ENCODE results near the gene TNFRSF25.

- TF ChIP-seq CTCF (IDR thresholded peaks at IDR 0.05) (no peak), GABPA (IDR thresholded peaks at IDR 0.05; ENCODE audit: low read depth) (no peak), IRF3 (IDR thresholded peaks at IDR 0.05; ENCODE audit: low read depth, low read length) (no peak), YY1 (IDR thresholded peaks at IDR 0.05; ENCODE audit: low read depth) (no peak), FOXJ3 (CRISPR knock-in tag; IDR thresholded peaks at IDR 0.05) (no peak), TEAD4 (IDR thresholded peaks at IDR 0.05; ENCODE audit: borderline replicate concordance, insufficient read depth) (no peak)
- TF ChIP-seq, protein P1, sequence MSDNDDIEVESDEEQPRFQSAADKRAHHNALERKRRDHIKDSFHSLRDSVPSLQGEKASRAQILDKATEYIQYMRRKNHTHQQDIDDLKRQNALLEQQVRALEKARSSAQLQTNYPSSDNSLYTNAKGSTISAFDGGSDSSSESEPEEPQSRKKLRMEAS (IDR thresholded peaks at IDR 0.05; ENCODE audit: low read depth), result no peak
Measured at GRCh38 chr1:6462412-6463119, 3.4 kb downstream of the TNFRSF25 start.
